K562 (cell line): Measurements from ENCODE around the gene TRIM65. TPM values are rescaled to one million over a fixed set of nuclear protein-coding genes. Genes with fewer than 3 reads are reported as not detected.

Source experiments
- ATAC-seq: fragments of 200-7000 bp; cut with Tn5 transposase; 3 replicates; pipeline ENCODE4 v1.9.1; 2020; ENCODE audit warnings: moderate library complexity
- BruUV-seq: library from RNA; stranded (reverse); fragments of 400-500 nt; replicated peaks from 2 replicates; lab custom pipeline; 2021; lab: Mats Ljungman, UMichigan
- CTCF ChIA-PET: fragments of 300-600 bp; formaldehyde crosslinking; extraction: SDS; loops from one replicate; lab custom pipeline; 2021; ENCODE audit warnings: low intra/inter-chr PET ratio; lab: Yijun Ruan, JAX
- POLR2A ChIA-PET: fragments of 300-600, 350-650 bp; sonication (Branson Sonifier 250); formaldehyde crosslinking; extraction: SDS; loops from one replicate; lab custom pipeline; 2021; ENCODE audit warnings: antibody characterized with exemption, inconsistent platforms; lab: Yijun Ruan, JAX
- DNase-seq, 4 experiments: peaks; one replicate each; pipeline versions ENCODE4 v3.0.0 to v3.0.0-alpha.2; 2011 to 2018; ENCODE audit warnings: low spot score in 3 of 4, mixed read lengths in 3 of 4; ENCODE audit errors: extremely low read depth in 1 of 4
- FAIRE-seq: peaks from 2 replicates; lab custom pipeline; 2011; peaks lifted over from hg19 to GRCh38; lab: Jason Lieb, UNC
- H2AFZ ChIP-seq: 2 replicates; pipeline ENCODE4 v1.6.0; 2011; ENCODE audit warnings: low read depth, low read length, control low read depth, inconsistent platforms
- H3K27ac ChIP-seq: fragments of 200-600 bp; 3 replicates; pipeline ENCODE4 v1.8.0; 2011; ENCODE audit warnings: low read depth, mild to moderate bottlenecking, control low read depth, inconsistent platforms, low read length, moderate library complexity, mixed read lengths; ENCODE audit errors: extremely low read depth
- H3K27me3 ChIP-seq, 2 experiments: fragments of 300-600 bp in 1 of 2; 2 replicates in 1 of 2; 3 replicates in 1 of 2; pipeline versions ENCODE4 v1.6.0 to v1.8.0; 2011; ENCODE audit warnings: inconsistent platforms in 2 of 2, low read length in 2 of 2, mild to moderate bottlenecking in 1 of 2, mixed read lengths in 1 of 2, moderate library complexity in 1 of 2; ENCODE audit not compliant: control insufficient read depth in 2 of 2, insufficient read depth in 2 of 2
- H3K36me3 ChIP-seq: fragments of 300-600 bp; 3 replicates; pipeline ENCODE4 v1.8.0; 2011; ENCODE audit warnings: mild to moderate bottlenecking, low read length, inconsistent platforms; ENCODE audit not compliant: control insufficient read depth, insufficient read depth
- H3K4me1 ChIP-seq, 2 experiments: fragments of 200-600 bp in 1 of 2; replicated peaks in 1 of 2; 2 replicates in 1 of 2; 3 replicates in 1 of 2; pipeline versions ENCODE4 v1.5.1 to v1.8.0; 2011; ENCODE audit warnings: inconsistent platforms in 2 of 2, low read length in 2 of 2, mild to moderate bottlenecking in 1 of 2, mixed read lengths in 1 of 2, moderate library complexity in 1 of 2; ENCODE audit not compliant: control insufficient read depth in 2 of 2, insufficient read depth in 2 of 2
- H3K4me2 ChIP-seq: 2 replicates; pipeline ENCODE4 v1.6.1; 2011; ENCODE audit warnings: low read length, control low read depth, inconsistent platforms, mixed read lengths; ENCODE audit not compliant: insufficient read depth
- H3K4me3 ChIP-seq: fragments of 200-600 bp; sonication (generic), shearing (Covaris generic); 2 replicates; pipeline ENCODE4 v1.5.1; 2016; ENCODE audit warnings: control low read depth, inconsistent platforms
- H3K79me2 ChIP-seq: fragments of 200-600 bp; 3 replicates; pipeline ENCODE4 v1.8.0; 2011; ENCODE audit warnings: low read length, inconsistent platforms; ENCODE audit not compliant: control insufficient read depth, insufficient read depth
- H3K9ac ChIP-seq, 2 experiments: 2 replicates each; pipeline versions ENCODE4 v1.6.0 to v1.6.1; 2011; ENCODE audit warnings: low read depth in 2 of 2, low read length in 2 of 2, control low read depth in 1 of 2, inconsistent platforms in 1 of 2, mild to moderate bottlenecking in 1 of 2, mixed read lengths in 1 of 2; ENCODE audit not compliant: insufficient read depth in 1 of 2
- H3K9me1 ChIP-seq: one replicate; pipeline ENCODE4 v1.6.0; 2011; ENCODE audit warnings: inconsistent platforms, mild to moderate bottlenecking, low read length, moderate library complexity; ENCODE audit not compliant: control insufficient read depth, insufficient read depth
- H3K9me3 ChIP-seq: replicated peaks from 2 replicates; pipeline ENCODE4 v1.5.1; 2011; ENCODE audit warnings: low read depth, low read length, inconsistent platforms; ENCODE audit not compliant: control insufficient read depth, insufficient read depth
- H4K20me1 ChIP-seq: replicated peaks from 2 replicates; pipeline ENCODE4 v1.6.1; 2011; ENCODE audit warnings: low read length, inconsistent platforms, mixed read lengths; ENCODE audit not compliant: control insufficient read depth, insufficient read depth
- EP400 ChIP-seq: fragments of 450-650 bp; IDR thresholded peaks from 2 replicates; pipeline ENCODE4 v1.6.1; 2017; ENCODE audit warnings: antibody characterized with exemption, mild to moderate bottlenecking, moderate library complexity
- KLF13 ChIP-seq: fragments of 450-650 bp; IDR thresholded peaks from 2 replicates; pipeline ENCODE4 v1.6.1; 2016; ENCODE audit warnings: missing genetic modification characterization, low read depth, mild to moderate bottlenecking, missing compliant biosample characterization, moderate library complexity, borderline replicate concordance
- MTF1 ChIP-seq: fragments of 250-450 bp; sonication (Bioruptor Pico); IDR thresholded peaks from 2 replicates; pipeline ENCODE4 v1.9.0; 2021; ENCODE audit warnings: moderate library complexity, mild to moderate bottlenecking, inconsistent platforms, borderline replicate concordance
- NELFE ChIP-seq: IDR thresholded peaks from 2 replicates; pipeline ENCODE4 v1.6.1; 2011; ENCODE audit warnings: mild to moderate bottlenecking; ENCODE audit not compliant: insufficient read depth, insufficient read length
- PML ChIP-seq: IDR thresholded peaks from 2 replicates; pipeline ENCODE4 v1.6.1; 2012; ENCODE audit warnings: low read length, inconsistent platforms
- POLR2G ChIP-seq: fragments of 200-400 bp; formaldehyde crosslinking; IDR thresholded peaks from 2 replicates; pipeline ENCODE4 v1.6.1; 2017; ENCODE audit warnings: low read depth, mild to moderate bottlenecking, antibody characterized with exemption, low read length, moderate library complexity
- RBFOX2 ChIP-seq: fragments of 200-400 bp; formaldehyde crosslinking; IDR thresholded peaks from 2 replicates; pipeline ENCODE4 v1.6.1; 2017; ENCODE audit warnings: low read depth, mild to moderate bottlenecking, low read length, moderate library complexity
- SP1 ChIP-seq: sonication (generic); formaldehyde crosslinking; IDR thresholded peaks from 2 replicates; pipeline ENCODE4 v1.8.1; 2022; ENCODE audit warnings: mild to moderate bottlenecking, missing genetic modification reagents
- XRCC5 ChIP-seq: fragments of 200-400 bp; formaldehyde crosslinking; IDR thresholded peaks from 2 replicates; pipeline ENCODE4 v1.6.1; 2017; ENCODE audit warnings: low read depth, mild to moderate bottlenecking, low read length
- ZNF12 ChIP-seq: sonication (generic); formaldehyde crosslinking; IDR thresholded peaks from 2 replicates; pipeline ENCODE4 v1.4.0; 2020; ENCODE audit warnings: mild to moderate bottlenecking, missing genetic modification reagents
- ZNF197 ChIP-seq: fragments of 200-800 bp; sonication (Bioruptor generic); IDR thresholded peaks from 2 replicates; pipeline ENCODE4 v1.6.1; 2016; ENCODE audit warnings: low read depth, missing genetic modification characterization, missing compliant biosample characterization
- WGBS: fragments of 100-300 bp; shearing (Covaris generic); methylation state at CpG from one replicate; pipeline ENCODE4 v1.1.6; 2016; ENCODE audit warnings: low coverage, mixed read lengths; ENCODE audit not compliant: insufficient coverage; ENCODE audit errors: missing lambda C conversion rate; 5-methylcytosine and 5-hydroxymethylcytosine counted together
- in situ Hi-C: fragments of 300-500 bp; cut with MboI; formaldehyde crosslinking; loops from 4 replicates; pipeline ENCODE4 v1.15.0; 2018; ENCODE audit warnings: inconsistent platforms, mixed read lengths
- intact Hi-C: fragments of 100-400 bp; cut with micrococcal nuclease; formaldehyde crosslinking; loops from 2 replicates; pipeline ENCODE4 v1.14.2; 2022
- polyA plus RNA-seq, 8 experiments: library from polyadenylated mRNA; depleted of rRNA in 4 of 8; stranded (reverse) in 5 of 8; unstranded in 3 of 8; fragments of >200 nt; fragmentation: Nextera tagmentation in 2 of 8; fragmentation: Illumina TruSeq in 1 of 8; extraction: Ambion mirVana in 2 of 8; extraction: Trizol in 1 of 8; gene quantifications; 2 replicates each; pipeline versions ENCODE4 v1.2.1 to v1.2.3, GENCODE V29; 2011 to 2014; ENCODE audit warnings: inconsistent platforms in 1 of 8, missing spikeins in 1 of 8
- total RNA-seq, 7 experiments: library from RNA; depleted of rRNA in 6 of 7; stranded (reverse); fragments of >200 nt in 6 of 7; fragmentation: Illumina TruSeq in 2 of 7; extraction: Trizol in 2 of 7; gene quantifications; 2 replicates each; pipeline versions ENCODE4 v1.2.1 to v1.2.3, GENCODE V29; 2011 to 2021; ENCODE audit warnings: low replicate concordance in 1 of 7
- TF ChIP-seq, protein P1 (sequence below): IDR thresholded peaks from 2 replicates; pipeline ENCODE4 v1.6.1; 2016; ENCODE audit warnings: missing genetic modification characterization, missing compliant biosample characterization
- TF ChIP-seq, protein P2 (sequence below), 2 experiments: fragments of 450-650 bp in 1 of 2; IDR thresholded peaks; 2 replicates each; pipeline ENCODE4 v1.6.1; 2011 to 2017; ENCODE audit warnings: low read depth in 2 of 2, antibody characterized with exemption in 1 of 2, borderline replicate concordance in 1 of 2, low read length in 1 of 2, mild to moderate bottlenecking in 1 of 2, mixed read lengths in 1 of 2; ENCODE audit not compliant: control insufficient read depth in 1 of 2

Gene TRIM65
- total and polyA plus RNA-seq, 9 of the 15 experiments (the other 6 are each of a cell fraction or from before 2014, with no cell fraction given): 2.8 to 45.7 (median 22.9) TPM

DNA sequence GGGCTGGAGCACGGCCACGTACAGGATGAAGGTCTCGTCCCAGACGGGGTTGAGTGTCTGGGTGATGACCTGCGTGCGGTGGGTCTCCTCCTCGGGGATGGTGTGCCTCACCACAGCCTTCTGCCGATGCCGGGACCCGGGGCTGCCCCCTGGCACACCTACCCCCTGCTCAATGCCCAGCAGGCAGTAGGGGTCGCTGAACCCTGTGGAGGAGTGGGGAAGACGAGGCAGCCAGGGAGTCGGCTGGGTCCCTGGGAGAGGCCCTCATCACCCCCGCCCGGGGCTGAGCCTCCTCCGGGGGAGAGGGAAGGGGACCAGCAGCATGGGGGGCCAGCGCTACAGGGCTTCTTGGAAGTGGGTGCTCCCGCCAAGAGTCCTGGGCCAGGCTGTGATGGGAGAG lies 54.3 kb downstream of the TRIM65 start:
- in situ Hi-C loops: no loop called here
- no peak for DNase-seq
- peak overlapping the region; percentile 95; the same call in 2 of the 3 replicates for H3K27ac ChIP-seq

DNA sequence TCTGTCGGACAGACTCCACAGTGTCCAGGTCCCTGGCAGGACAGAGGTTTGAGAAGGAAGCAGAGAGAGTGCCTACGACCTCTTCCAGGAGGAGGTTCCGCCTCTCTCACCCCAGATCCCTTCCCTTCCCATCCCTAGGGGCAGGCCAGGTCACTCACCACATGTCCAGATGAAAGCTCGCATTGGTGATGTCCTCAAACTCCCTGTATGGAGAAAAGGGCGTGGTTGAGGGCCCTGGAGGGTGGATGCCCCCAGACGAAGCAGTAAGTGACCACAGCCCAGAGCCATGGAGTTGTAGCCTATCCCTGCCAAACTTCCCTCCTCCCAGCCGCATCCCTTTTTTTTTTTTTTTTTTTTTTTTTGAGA lies 56.0 kb downstream of the TRIM65 start:
- ChIA-PET CTCF (no interaction called here), POLR2A (interaction anchor here (0.7 to 1.4 kb wide), 8 partner anchors 9 to 67 kb away, joined by 3 to 5 read pairs (median 4); partner anchors contain the start of gene WBP2)
- in situ Hi-C loops: no loop called here
- DNase-seq: no peak
- 88% methylated on average over 5 of the region's 7 CpGs for WGBS
- no TSS peak for BruUV-seq
- H2AFZ ChIP-seq: no peak overlapping the region
- no peaks in the 10 kb centered on the region for H3K27me3 ChIP-seq
- H4K20me1 ChIP-seq: no peaks in the 10 kb centered on the region
- no peak overlapping the region for H3K4me2 ChIP-seq
- no peaks in the 10 kb centered on the region for H3K9me1 ChIP-seq
- no peak for ATAC-seq
- TF ChIP-seq ZNF12 (CRISPR knock-in tag): no peak
- TF ChIP-seq NELFE: no peak
- TF ChIP-seq ZNF197 (CRISPR knock-in tag): no peak
- TF ChIP-seq, protein P1, sequence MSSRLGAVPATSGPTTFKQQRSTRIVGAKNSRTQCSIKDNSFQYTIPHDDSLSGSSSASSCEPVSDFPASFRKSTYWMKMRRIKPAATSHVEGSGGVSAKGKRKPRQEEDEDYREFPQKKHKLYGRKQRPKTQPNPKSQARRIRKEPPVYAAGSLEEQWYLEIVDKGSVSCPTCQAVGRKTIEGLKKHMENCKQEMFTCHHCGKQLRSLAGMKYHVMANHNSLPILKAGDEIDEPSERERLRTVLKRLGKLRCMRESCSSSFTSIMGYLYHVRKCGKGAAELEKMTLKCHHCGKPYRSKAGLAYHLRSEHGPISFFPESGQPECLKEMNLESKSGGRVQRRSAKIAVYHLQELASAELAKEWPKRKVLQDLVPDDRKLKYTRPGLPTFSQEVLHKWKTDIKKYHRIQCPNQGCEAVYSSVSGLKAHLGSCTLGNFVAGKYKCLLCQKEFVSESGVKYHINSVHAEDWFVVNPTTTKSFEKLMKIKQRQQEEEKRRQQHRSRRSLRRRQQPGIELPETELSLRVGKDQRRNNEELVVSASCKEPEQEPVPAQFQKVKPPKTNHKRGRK (tag): no peak
- no peak for TF ChIP-seq PML
- TF ChIP-seq, protein P2, sequence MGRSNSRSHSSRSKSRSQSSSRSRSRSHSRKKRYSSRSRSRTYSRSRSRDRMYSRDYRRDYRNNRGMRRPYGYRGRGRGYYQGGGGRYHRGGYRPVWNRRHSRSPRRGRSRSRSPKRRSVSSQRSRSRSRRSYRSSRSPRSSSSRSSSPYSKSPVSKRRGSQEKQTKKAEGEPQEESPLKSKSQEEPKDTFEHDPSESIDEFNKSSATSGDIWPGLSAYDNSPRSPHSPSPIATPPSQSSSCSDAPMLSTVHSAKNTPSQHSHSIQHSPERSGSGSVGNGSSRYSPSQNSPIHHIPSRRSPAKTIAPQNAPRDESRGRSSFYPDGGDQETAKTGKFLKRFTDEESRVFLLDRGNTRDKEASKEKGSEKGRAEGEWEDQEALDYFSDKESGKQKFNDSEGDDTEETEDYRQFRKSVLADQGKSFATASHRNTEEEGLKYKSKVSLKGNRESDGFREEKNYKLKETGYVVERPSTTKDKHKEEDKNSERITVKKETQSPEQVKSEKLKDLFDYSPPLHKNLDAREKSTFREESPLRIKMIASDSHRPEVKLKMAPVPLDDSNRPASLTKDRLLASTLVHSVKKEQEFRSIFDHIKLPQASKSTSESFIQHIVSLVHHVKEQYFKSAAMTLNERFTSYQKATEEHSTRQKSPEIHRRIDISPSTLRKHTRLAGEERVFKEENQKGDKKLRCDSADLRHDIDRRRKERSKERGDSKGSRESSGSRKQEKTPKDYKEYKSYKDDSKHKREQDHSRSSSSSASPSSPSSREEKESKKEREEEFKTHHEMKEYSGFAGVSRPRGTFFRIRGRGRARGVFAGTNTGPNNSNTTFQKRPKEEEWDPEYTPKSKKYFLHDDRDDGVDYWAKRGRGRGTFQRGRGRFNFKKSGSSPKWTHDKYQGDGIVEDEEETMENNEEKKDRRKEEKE (IDR thresholded peaks at IDR 0.05; ENCODE audit: borderline replicate concordance in 1 of 2, control insufficient read depth in 1 of 2, low read depth in 2 of 2, low read length in 1 of 2): no peak
- TF ChIP-seq KLF13 (tag): no peak
- TF ChIP-seq EP400: no peak
- H3K9me3 ChIP-seq: no peaks in the 10 kb centered on the region
- H3K27ac ChIP-seq: no peak overlapping the region
- peaks cover 18 to 65% of the 10 kb centered on the region in 2 experiments for H3K4me1 ChIP-seq
- H3K4me3 ChIP-seq: no peak overlapping the region
- H3K9ac ChIP-seq: peak overlapping the region in 1 of 2 experiments; percentile 74; a peak in 2 of 4 replicates
- intact Hi-C loops: no loop called here
- peaks cover 45% of the 10 kb centered on the region for H3K79me2 ChIP-seq
- FAIRE-seq: no peak
- peaks cover 57% of the 10 kb centered on the region; the same call in 2 of the 3 replicates for H3K36me3 ChIP-seq

More for the DNA sequence above, 54.3 kb downstream of the TRIM65 start:
- BruUV-seq: no TSS peak
- no peak for FAIRE-seq
- Histone ChIP-seq H3K79me2 (peaks cover 50% of the 10 kb centered on the region), H3K9me3 (no peaks in the 10 kb centered on the region), H3K4me1 (peaks cover 24 to 73% of the 10 kb centered on the region in 2 experiments), H2AFZ (no peak overlapping the region), H3K4me3 (peak overlapping the region; percentile 69; the same call in 1 of the 2 replicates), H3K9me1 (no peaks in the 10 kb centered on the region), H3K9ac (peak overlapping the region; percentile 95 to 98), H3K36me3 (peaks cover 59% of the 10 kb centered on the region; the same call in 2 of the 3 replicates)
- no peak for ATAC-seq
- CTCF ChIA-PET: no interaction called here
- TF ChIP-seq XRCC5 (no peak), POLR2G (peak; percentile 59), SP1 (CRISPR knock-in tag) (0 out of 2 replicates have a peak, but pooled peaks have one; percentile 6), MTF1 (CRISPR knock-in tag) (no peak), RBFOX2 (peak; percentile 63)
- TF ChIP-seq, all 486 proteins: peak for 3
- Histone ChIP-seq H3K27me3 (no peaks in the 10 kb centered on the region), H3K4me2 (peak overlapping the region; percentile 99), H4K20me1 (no peaks in the 10 kb centered on the region)
- POLR2A ChIA-PET: interaction anchor here (1.9 to 8.5 kb wide), 4 partner anchors 8 to 66 kb away, joined by 9 to 145 read pairs (median 56); partner anchors contain the start of gene WBP2
- 75% methylated on average over 10 of the region's 18 CpGs for WGBS
- intact Hi-C loops: no loop called here
